AG09319 (cell line): ENCODE data around the gene CBLL2.

ENCODE experiments used
- DNase-seq: peaks from one replicate; pipeline ENCODE4 v3.0.0-alpha.2; 2010; ENCODE audit warnings: low read depth; ENCODE audit errors: extremely low read depth
- CTCF ChIP-seq: IDR thresholded peaks from 2 replicates; pipeline ENCODE4 v1.5.1; 2011; ENCODE audit warnings: low read depth, mild to moderate bottlenecking, inconsistent platforms, low read length, moderate library complexity

The CBLL2 gene

GRCh38 chrX:22272613-22273012 lies at the start of gene CBLL2:
TSS of gene CBLL2 (plus strand) at chrX:22272913. CDS start at chrX:22272992, 79 bp downstream.
- DNase-seq, result no peak
- no peak for TF ChIP-seq CTCF

GRCh38 chrX:22234380-22234779 lies 38.3 kb upstream of the CBLL2 start:
- no peak for DNase-seq
- no peak for TF ChIP-seq CTCF

- no peak for TF ChIP-seq CTCF
Observed at GRCh38 chrX:22237479-22237878, 35.2 kb upstream of the CBLL2 start.

GRCh38 chrX:22246620-22247019 lies 26.1 kb upstream of the CBLL2 start:
- no peak for TF ChIP-seq CTCF
- DNase-seq, result no peak

More at GRCh38 chrX:22237479-22237878, 35.2 kb upstream of the CBLL2 start:
- no peak for DNase-seq

- DNase-seq, result no peak
- TF ChIP-seq CTCF, result no peak
Observed at GRCh38 chrX:22247169-22247568, 25.5 kb upstream of the CBLL2 start.

GRCh38 chrX:22248401-22248800 lies 24.3 kb upstream of the CBLL2 start:
- no peak for DNase-seq
- TF ChIP-seq CTCF, result no peak

GRCh38 chrX:22249371-22249770 lies 23.3 kb upstream of the CBLL2 start:
- DNase-seq, result no peak
- no peak for TF ChIP-seq CTCF
